ENCODE data around the gene FAM184B.

- TF ChIP-seq CTCF (IDR thresholded peaks at IDR 0.05) (no peak), POLR2A (IDR thresholded peaks at IDR 0.05) (no peak), POLR2AphosphoS5 (IDR thresholded peaks at IDR 0.05) (no peak)
These were observed 192.1 kb downstream of the FAM184B start for GRCh38 chr4:17589355-17589754.

Data from transverse colon (tissue), 4 donors.